HG02970 (cell line): ENCODE measurements around the gene PIP5K1C.

Experiments
- ATAC-seq: cut with Tn5 transposase; IDR thresholded peaks from one replicate; pipeline ENCODE4 v1.9.1; 2021; ENCODE audit warnings: mild to moderate bottlenecking, moderate library complexity, moderate number of reproducible peaks; ENCODE audit not compliant: unreplicated experiment, low FRiP score

PIP5K1C gene

GRCh38 chr19:3700242-3701032 is at the start of gene PIP5K1C:
PIP5K1C (minus strand) TSS chr19:3700468; CDS start chr19:3700390, 78 bp downstream.
- peak; percentile 79 for ATAC-seq

- no peak for ATAC-seq
Observed at GRCh38 chr19:3748965-3749364, 48.7 kb upstream of the PIP5K1C start.

GRCh38 chr19:3746371-3747056 is 46.2 kb upstream of the PIP5K1C start:
- ATAC-seq, result no peak

- ATAC-seq, result no peak
Observed at GRCh38 chr19:3745363-3746045, 45.2 kb upstream of the PIP5K1C start.

GRCh38 chr19:3743486-3743885 is 43.2 kb upstream of the PIP5K1C start:
- no peak for ATAC-seq

- ATAC-seq, result no peak
Observed at GRCh38 chr19:3740431-3740830, 40.2 kb upstream of the PIP5K1C start.

- no peak for ATAC-seq
Observed at GRCh38 chr19:3738477-3739220, 38.4 kb upstream of the PIP5K1C start.

GRCh38 chr19:3737487-3738205 is 37.4 kb upstream of the PIP5K1C start:
- no peak for ATAC-seq

- no peak for ATAC-seq
Observed at GRCh38 chr19:3736106-3736724, 35.9 kb upstream of the PIP5K1C start.

GRCh38 chr19:3734310-3734600 is 34.0 kb upstream of the PIP5K1C start:
- ATAC-seq, result no peak

GRCh38 chr19:3733549-3734309 is 33.5 kb upstream of the PIP5K1C start:
- no peak for ATAC-seq

GRCh38 chr19:3732108-3732507 is 31.8 kb upstream of the PIP5K1C start:
- ATAC-seq, result no peak

- no peak for ATAC-seq
Observed at GRCh38 chr19:3730457-3730958, 30.2 kb upstream of the PIP5K1C start.

- no peak for ATAC-seq
Observed at GRCh38 chr19:3725640-3726310, 25.5 kb upstream of the PIP5K1C start.

- no peak for ATAC-seq
Observed at GRCh38 chr19:3725121-3725520, 24.9 kb upstream of the PIP5K1C start.

GRCh38 chr19:3723883-3724282 is 23.6 kb upstream of the PIP5K1C start:
- no peak for ATAC-seq

GRCh38 chr19:3723110-3723488 is 22.8 kb upstream of the PIP5K1C start:
- no peak for ATAC-seq

- no peak for ATAC-seq
Observed at GRCh38 chr19:3722443-3723109, 22.3 kb upstream of the PIP5K1C start.
